H9 (cell line): Measurements from ENCODE around the gene SPDEF. TPM values are rescaled to one million over a fixed set of nuclear protein-coding genes. Genes with fewer than 3 reads are reported as not detected.

Experiments
- DNase-seq: peaks from one replicate; pipeline ENCODE4 v3.0.0-alpha.2; 2017
- H2AFZ ChIP-seq: one replicate; pipeline ENCODE4 v1.6.1; 2013; ENCODE audit warnings: mild to moderate bottlenecking, low read length, control low read depth, moderate library complexity
- H2AK5ac ChIP-seq: 2 replicates; pipeline ENCODE4 v1.6.1; 2013; ENCODE audit warnings: low read length, control low read depth, mixed read lengths; ENCODE audit not compliant: insufficient read length
- H2BK120ac ChIP-seq: one replicate; pipeline ENCODE4 v1.6.1; 2013; ENCODE audit warnings: low read depth, mild to moderate bottlenecking, low read length, control low read depth, inconsistent platforms; ENCODE audit not compliant: poor library complexity, severe bottlenecking
- H2BK12ac ChIP-seq: 2 replicates; pipeline ENCODE4 v1.6.1; 2013; ENCODE audit warnings: low read length, control low read depth, mixed read lengths, low read depth; ENCODE audit not compliant: insufficient read length
- H2BK15ac ChIP-seq: 2 replicates; pipeline ENCODE4 v1.6.1; 2013; ENCODE audit warnings: low read depth, low read length, control low read depth
- H2BK20ac ChIP-seq: one replicate; pipeline ENCODE4 v1.6.1; 2013; ENCODE audit warnings: low read depth, mild to moderate bottlenecking, low read length, control low read depth, inconsistent platforms; ENCODE audit not compliant: poor library complexity, severe bottlenecking
- H2BK5ac ChIP-seq: 2 replicates; pipeline ENCODE4 v1.6.1; 2013; ENCODE audit warnings: low read length, control low read depth, mixed read lengths; ENCODE audit not compliant: insufficient read length
- H3K14ac ChIP-seq: 2 replicates; pipeline ENCODE4 v1.6.1; 2013; ENCODE audit warnings: low read length, control low read depth; ENCODE audit not compliant: insufficient read depth
- H3K18ac ChIP-seq: 2 replicates; pipeline ENCODE4 v1.6.1; 2013; ENCODE audit warnings: low read depth, mild to moderate bottlenecking, mixed read lengths, low read length, control low read depth; ENCODE audit not compliant: insufficient read length
- H3K23ac ChIP-seq: 2 replicates; pipeline ENCODE4 v1.6.1; 2013; ENCODE audit warnings: low read length, control low read depth, mixed read lengths, low read depth; ENCODE audit not compliant: insufficient read length
- H3K23me2 ChIP-seq: 2 replicates; pipeline ENCODE4 v1.6.1; 2013; ENCODE audit warnings: low read depth, mild to moderate bottlenecking, mixed read lengths, low read length, control low read depth; ENCODE audit not compliant: insufficient read length, poor library complexity, severe bottlenecking
- H3K27ac ChIP-seq: 2 replicates; pipeline ENCODE4 v1.5.1; 2013; ENCODE audit warnings: low read length, control low read depth, mixed read lengths, low read depth; ENCODE audit not compliant: insufficient read length
- H3K27me3 ChIP-seq: 2 replicates; pipeline ENCODE4 v1.6.1; 2013; ENCODE audit warnings: low read length, control low read depth, inconsistent platforms; ENCODE audit not compliant: insufficient read depth
- H3K4ac ChIP-seq: 2 replicates; pipeline ENCODE4 v1.6.1; 2013; ENCODE audit warnings: low read depth, mild to moderate bottlenecking, control low read depth, inconsistent platforms, low read length, moderate library complexity
- H3K4me1 ChIP-seq: 2 replicates; pipeline ENCODE4 v1.6.1; 2013; ENCODE audit warnings: low read length, control low read depth, inconsistent platforms; ENCODE audit not compliant: insufficient read depth
- H3K4me2 ChIP-seq: 2 replicates; pipeline ENCODE4 v1.6.1; 2013; ENCODE audit warnings: low read length, control low read depth, mixed read lengths; ENCODE audit not compliant: insufficient read length, insufficient read depth
- H3K56ac ChIP-seq: 2 replicates; pipeline ENCODE4 v1.6.1; 2013; ENCODE audit warnings: low read depth, mild to moderate bottlenecking, mixed read lengths, low read length, control low read depth; ENCODE audit not compliant: insufficient read length
- H3K79me1 ChIP-seq: 2 replicates; pipeline ENCODE4 v1.6.1; 2013; ENCODE audit warnings: low read depth, mild to moderate bottlenecking, moderate library complexity, low read length, control low read depth, inconsistent platforms; ENCODE audit not compliant: insufficient read depth, poor library complexity, severe bottlenecking
- H3K79me2 ChIP-seq: 2 replicates; pipeline ENCODE4 v1.6.1; 2013; ENCODE audit warnings: low read length, control low read depth, inconsistent platforms; ENCODE audit not compliant: insufficient read depth
- H3K9ac ChIP-seq: 2 replicates; pipeline ENCODE4 v1.6.1; 2013; ENCODE audit warnings: low read length, control low read depth, mixed read lengths; ENCODE audit not compliant: insufficient read length; ENCODE audit errors: extremely low read depth
- H3K9me3 ChIP-seq: one replicate; pipeline ENCODE4 v1.6.1; 2013; ENCODE audit warnings: low read depth, low read length, inconsistent platforms; ENCODE audit not compliant: control insufficient read depth
- H3T11ph ChIP-seq: one replicate; pipeline ENCODE4 v1.6.1; 2013; ENCODE audit warnings: mild to moderate bottlenecking, low read length, control low read depth, inconsistent platforms
- H4K20me1 ChIP-seq: one replicate; pipeline ENCODE4 v1.6.1; 2013; ENCODE audit not compliant: control insufficient read depth, insufficient read length, insufficient read depth
- H4K5ac ChIP-seq: 2 replicates; pipeline ENCODE4 v1.6.1; 2013; ENCODE audit warnings: low read depth, mild to moderate bottlenecking, mixed read lengths, low read length, control low read depth; ENCODE audit not compliant: insufficient read length
- H4K8ac ChIP-seq: replicated peaks from 2 replicates; pipeline ENCODE4 v1.6.1; 2013; ENCODE audit warnings: low read length, control low read depth, mixed read lengths, low read depth; ENCODE audit not compliant: insufficient read length
- H4K91ac ChIP-seq: 2 replicates; pipeline ENCODE4 v1.6.1; 2013; ENCODE audit warnings: low read depth, mild to moderate bottlenecking, moderate library complexity, mixed read lengths, low read length, control low read depth; ENCODE audit not compliant: insufficient read length
- H3K27ac Mint-ChIP-seq, 3 experiments: 2 replicates in 2 of 3; 3 replicates in 1 of 3; pipeline ENCODE4 v1.8.0; 2020 to 2021; ENCODE audit warnings: mixed read lengths in 3 of 3, mild to moderate bottlenecking in 1 of 3, moderate library complexity in 1 of 3
- H3K27me3 Mint-ChIP-seq: 2 replicates; pipeline ENCODE4 v1.8.0; 2021; ENCODE audit warnings: low read depth, mild to moderate bottlenecking, moderate library complexity, mixed read lengths
- H3K36me3 Mint-ChIP-seq, 3 experiments: 2 replicates in 2 of 3; 3 replicates in 1 of 3; pipeline ENCODE4 v1.8.0; 2020 to 2021; ENCODE audit warnings: low read depth in 3 of 3, mixed read lengths in 3 of 3; ENCODE audit not compliant: insufficient read depth in 1 of 3
- H3K4me1 Mint-ChIP-seq, 2 experiments: 2 replicates each; pipeline ENCODE4 v1.8.0; 2020; ENCODE audit warnings: mixed read lengths in 2 of 2
- H3K4me3 Mint-ChIP-seq, 2 experiments: 2 replicates in 1 of 2; 3 replicates in 1 of 2; pipeline ENCODE4 v1.8.0; 2020 to 2021; ENCODE audit warnings: mild to moderate bottlenecking in 2 of 2, mixed read lengths in 2 of 2, moderate library complexity in 1 of 2
- H3K9me3 Mint-ChIP-seq, 2 experiments: 2 replicates in 1 of 2; 3 replicates in 1 of 2; pipeline ENCODE4 v1.8.0; 2020; ENCODE audit warnings: mild to moderate bottlenecking in 2 of 2, mixed read lengths in 2 of 2, moderate library complexity in 1 of 2
- CTCF ChIP-seq: fragments of 200-600 bp; sonication (generic); conservative IDR thresholded peaks from 3 replicates; pipeline ENCODE4 v1.8.0; 2021; ENCODE audit warnings: antibody characterized with exemption, mild to moderate bottlenecking
- WGBS: extraction: QIAGEN DNeasy Blood & Tissue Kit; methylation state at CpG from one replicate; pipeline ENCODE4 v1.1.7; 2013; ENCODE audit warnings: missing lambda C conversion rate, low lambda C conversion rate, mixed read lengths; ENCODE audit not compliant: insufficient read length; ENCODE audit errors: extremely low coverage; 5-methylcytosine and 5-hydroxymethylcytosine counted together
- total RNA-seq: library from RNA; stranded (reverse); gene quantifications from 2 replicates; pipeline ENCODE4 v1.2.1, GENCODE V29; 2021

The SPDEF gene
- total RNA-seq, 1 experiment from 2014 or later = 0.15 TPM

GRCh38 chr6:34554291-34555006, 1.7 kb downstream of the SPDEF start:
- Histone ChIP-seq H3K4me1 (no peaks in the 10 kb centered on the region), H3K23me2 (no peaks in the 10 kb centered on the region), H4K8ac (no peak overlapping the region), H3K9me3 (no peaks in the 10 kb centered on the region), H3K56ac (no peak overlapping the region), H4K91ac (no peak overlapping the region), H3K23ac (no peak overlapping the region), H3T11ph (no peak overlapping the region), H3K4me2 (no peak overlapping the region), H3K79me1 (no peaks in the 10 kb centered on the region), H3K4ac (no peak overlapping the region), H2AFZ (no peak overlapping the region), H3K27ac (no peak overlapping the region), H3K9ac (no peak overlapping the region), H2BK15ac (no peak overlapping the region), H4K20me1 (no peaks in the 10 kb centered on the region), H2BK20ac (no peak overlapping the region), H2BK5ac (no peak overlapping the region), H2BK120ac (no peak overlapping the region), H2BK12ac (no peak overlapping the region), H4K5ac (no peak overlapping the region), H3K18ac (no peak overlapping the region), H3K27me3 (no peaks in the 10 kb centered on the region), H3K14ac (no peak overlapping the region), H2AK5ac (no peak overlapping the region), H3K79me2 (no peaks in the 10 kb centered on the region)
- no peak for TF ChIP-seq CTCF
- H3K9me3 Mint-ChIP-seq = no peaks in the 10 kb centered on the region; a peak in 1 of 5 replicates
- H3K4me3 Mint-ChIP-seq = no peak overlapping the region
- 0 out of 7 replicates have a peak overlapping the region, but pooled peaks of 1 of the 3 experiments have one; percentile 5 for H3K27ac Mint-ChIP-seq
- DNase-seq = no peak
- peaks cover 1% of the 10 kb centered on the region for H3K27me3 Mint-ChIP-seq
- no peaks in the 10 kb centered on the region for H3K36me3 Mint-ChIP-seq
- H3K4me1 Mint-ChIP-seq = peaks cover 10 to 25% of the 10 kb centered on the region in 2 experiments
- no CpG with 5 or more reads among the region's 15 CpGs for WGBS
